Ovary (tissue), 9 donors: ENCODE measurements around the gene LIPM. TPM values are rescaled to one million over a fixed set of nuclear protein-coding genes. Genes with fewer than 3 reads are reported as not detected.

Experiments used
- DNase-seq, 5 donors: peaks; one replicate each; pipeline ENCODE4 v3.0.0-alpha.2; 2019 to 2020
- H3K27ac ChIP-seq, 2 donors: fragments of 200-600 bp; one replicate each; pipeline versions ENCODE4 v1.5.1 to v1.8.0; 2019 to 2022
- H3K27me3 ChIP-seq: fragments of 200-600 bp; one replicate; pipeline ENCODE4 v1.8.0; 2022
- H3K36me3 ChIP-seq: fragments of 200-600 bp; sonication (generic); one replicate; pipeline ENCODE4 v1.5.1; 2019
- H3K4me1 ChIP-seq: one replicate; pipeline ENCODE4 v1.8.1; 2013; ENCODE audit warnings: mild to moderate bottlenecking, moderate library complexity; ENCODE audit not compliant: insufficient read depth
- H3K4me3 ChIP-seq: fragments of 200-600 bp; sonication (generic); one replicate; pipeline ENCODE4 v1.5.1; 2017
- H3K9me3 ChIP-seq, 2 donors: fragments of 200-600 bp in 1 of 2; sonication (generic) in 1 of 2; one replicate each; pipeline versions ENCODE4 v1.5.1 to v1.8.1; 2013 to 2019; ENCODE audit warnings: mild to moderate bottlenecking in 1 of 2, moderate library complexity in 1 of 2
- EP300 ChIP-seq: sonication (generic); formaldehyde crosslinking; IDR thresholded peaks from one replicate; pipeline ENCODE4 v1.6.1; 2017; ENCODE audit warnings: antibody characterized with exemption
- POLR2A ChIP-seq: fragments of 450-650 bp; IDR thresholded peaks from one replicate; pipeline ENCODE4 v1.6.1; 2017; ENCODE audit warnings: antibody characterized with exemption, mild to moderate bottlenecking, moderate library complexity
- WGBS, 3 donors: extraction: QIAGEN DNeasy Blood & Tissue Kit in 1 of 3; methylation state at CpG; one replicate each; pipeline versions ENCODE4 v1.1.5 to v1.1.7; 2013 to 2017; 5-methylcytosine and 5-hydroxymethylcytosine counted together
- intact Hi-C, 4 donors: fragments of 100-400 bp; cut with DNase I; formaldehyde crosslinking; loops; one replicate each; pipeline versions ENCODE4 v1.11.0 to v1.15.1; 2022 to 2023
- polyA plus RNA-seq, 2 donors: library from polyadenylated mRNA; stranded (reverse); fragments of 200-250 nt in 1 of 2; fragments of 350-450 nt in 1 of 2; fragmentation: Illumina TruSeq in 1 of 2; extraction: RNeasy Lipid Tissue Mini Kit (QIAGEN cat#74804) in 1 of 2; gene quantifications; one replicate each; pipeline ENCODE4 v1.2.3, GENCODE V29; 2013 to 2014
- total RNA-seq, 7 donors: library from RNA; depleted of rRNA in 2 of 7; stranded (reverse); fragments of >200 nt in 2 of 7; fragmentation: NEBNext Ultra II Directional in 3 of 7; extraction: Animal tissue kit (Norgen Biotek cat#: 25700) in 3 of 7; gene quantifications; one replicate each; pipeline versions ENCODE4 v1.1.0 to v1.2.4, GENCODE V29; 2016 to 2023
- TF ChIP-seq, protein P1 (sequence below), 3 donors: fragments of 450-650 bp in 2 of 3; fragments of 200-600 bp in 1 of 3; IDR thresholded peaks; one replicate each; pipeline versions ENCODE4 v1.5.1 to v1.8.0; 2016 to 2022; ENCODE audit warnings: antibody characterized with exemption in 3 of 3, mild to moderate bottlenecking in 1 of 3
- donor health status: DM: no; HTN: no; CAD: no; lungs with moderate emphysema.
- donor health status: DM: no; HTN: no; CAD: no.
- donor health status: Bipolar disorder and iron deficiency.
- donor health status: DM: yes; HTN: yes; CAD: no.
- donor health status: DM: no; HTN: no; CAD: no.
- donor health status: DM: yes; HTN: yes; CAD: no.

The LIPM gene
- total and polyA plus RNA-seq, 9 donors, result not detected

DNA sequence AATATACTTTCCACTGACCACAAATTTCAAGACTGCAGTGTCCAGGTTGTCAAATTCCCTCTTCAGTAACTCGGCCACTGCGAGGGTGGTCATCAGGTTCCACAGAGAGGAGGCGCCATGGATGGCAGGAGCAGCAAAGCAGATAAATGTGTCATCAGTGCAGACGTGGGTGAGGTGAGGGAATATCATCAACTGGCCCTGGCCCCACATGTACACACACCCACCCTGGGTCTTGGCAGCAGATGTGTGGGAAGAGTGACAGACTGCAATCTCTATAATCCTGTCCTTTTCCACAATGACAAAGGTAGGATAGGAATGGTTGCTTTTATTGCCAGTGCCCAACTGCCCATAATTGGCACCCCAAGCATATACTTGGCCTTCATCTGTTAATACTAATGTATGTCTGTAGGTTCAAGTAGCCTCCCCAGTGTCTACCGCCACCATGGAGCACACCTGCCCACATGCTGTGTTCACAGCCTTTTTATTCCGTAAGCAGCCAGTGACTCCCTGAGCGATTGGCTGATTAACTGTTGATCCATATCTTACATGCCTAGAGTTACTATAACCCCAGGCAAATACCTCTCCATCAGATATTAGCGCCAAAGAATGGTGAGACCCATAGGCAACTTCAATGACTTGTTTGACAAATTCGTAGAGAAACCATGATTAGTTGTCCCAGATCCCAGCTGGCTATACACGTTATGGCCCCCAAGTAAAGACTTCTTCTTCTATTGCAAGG, 16.3 kb upstream of the LIPM start:
- 86 to 90% (median 88%) methylated on average over 10 of the region's 10 CpGs for WGBS, 3 donors
- no peak overlapping the region for H3K4me3 ChIP-seq
- intact Hi-C loops, result no loop called here
- no peak for DNase-seq
- no peak overlapping the region for H3K27ac ChIP-seq
- no peaks in the 10 kb centered on the region for H3K4me1 ChIP-seq
- no peaks in the 10 kb centered on the region for H3K36me3 ChIP-seq
- H3K9me3 ChIP-seq, result no peaks in the 10 kb centered on the region
- H3K27me3 ChIP-seq, result no peaks in the 10 kb centered on the region
- TF ChIP-seq POLR2A (no peak), EP300 (no peak)
- TF ChIP-seq, protein P1, sequence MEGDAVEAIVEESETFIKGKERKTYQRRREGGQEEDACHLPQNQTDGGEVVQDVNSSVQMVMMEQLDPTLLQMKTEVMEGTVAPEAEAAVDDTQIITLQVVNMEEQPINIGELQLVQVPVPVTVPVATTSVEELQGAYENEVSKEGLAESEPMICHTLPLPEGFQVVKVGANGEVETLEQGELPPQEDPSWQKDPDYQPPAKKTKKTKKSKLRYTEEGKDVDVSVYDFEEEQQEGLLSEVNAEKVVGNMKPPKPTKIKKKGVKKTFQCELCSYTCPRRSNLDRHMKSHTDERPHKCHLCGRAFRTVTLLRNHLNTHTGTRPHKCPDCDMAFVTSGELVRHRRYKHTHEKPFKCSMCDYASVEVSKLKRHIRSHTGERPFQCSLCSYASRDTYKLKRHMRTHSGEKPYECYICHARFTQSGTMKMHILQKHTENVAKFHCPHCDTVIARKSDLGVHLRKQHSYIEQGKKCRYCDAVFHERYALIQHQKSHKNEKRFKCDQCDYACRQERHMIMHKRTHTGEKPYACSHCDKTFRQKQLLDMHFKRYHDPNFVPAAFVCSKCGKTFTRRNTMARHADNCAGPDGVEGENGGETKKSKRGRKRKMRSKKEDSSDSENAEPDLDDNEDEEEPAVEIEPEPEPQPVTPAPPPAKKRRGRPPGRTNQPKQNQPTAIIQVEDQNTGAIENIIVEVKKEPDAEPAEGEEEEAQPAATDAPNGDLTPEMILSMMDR (IDR thresholded peaks at IDR 0.05), result no peak

DNA sequence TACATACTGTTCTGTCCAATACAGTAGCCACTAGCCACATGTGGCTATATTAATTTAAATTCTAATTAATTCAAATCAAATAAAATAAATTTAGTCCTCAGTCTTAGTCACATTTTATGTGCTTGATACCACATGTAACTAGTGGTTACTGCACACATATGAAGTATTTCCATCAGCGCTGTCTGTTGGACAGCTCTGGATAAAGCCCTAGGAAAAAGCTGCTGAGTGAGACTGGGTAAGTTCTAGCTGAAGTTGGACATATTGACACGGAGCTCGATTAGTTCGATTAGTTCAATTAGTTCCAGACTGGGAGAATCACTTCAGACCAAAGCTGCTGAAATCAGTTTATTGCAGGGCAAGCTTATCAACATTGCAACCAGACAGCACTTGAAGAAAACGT, 15.1 kb upstream of the LIPM start:
- no peaks in the 10 kb centered on the region for H3K4me1 ChIP-seq
- H3K36me3 ChIP-seq, result no peaks in the 10 kb centered on the region
- 74 to 84% (median 77%) methylated on average over 5 of the region's 5 CpGs for WGBS, 3 donors
- no peak overlapping the region for H3K4me3 ChIP-seq
- no peak overlapping the region for H3K27ac ChIP-seq
- no peaks in the 10 kb centered on the region for H3K9me3 ChIP-seq
- H3K27me3 ChIP-seq, result no peaks in the 10 kb centered on the region
- TF ChIP-seq EP300 (no peak), POLR2A (no peak)
- TF ChIP-seq, protein P1 (IDR thresholded peaks at IDR 0.05), result no peak
- no peak for DNase-seq
- intact Hi-C loops, result no loop called here

DNA sequence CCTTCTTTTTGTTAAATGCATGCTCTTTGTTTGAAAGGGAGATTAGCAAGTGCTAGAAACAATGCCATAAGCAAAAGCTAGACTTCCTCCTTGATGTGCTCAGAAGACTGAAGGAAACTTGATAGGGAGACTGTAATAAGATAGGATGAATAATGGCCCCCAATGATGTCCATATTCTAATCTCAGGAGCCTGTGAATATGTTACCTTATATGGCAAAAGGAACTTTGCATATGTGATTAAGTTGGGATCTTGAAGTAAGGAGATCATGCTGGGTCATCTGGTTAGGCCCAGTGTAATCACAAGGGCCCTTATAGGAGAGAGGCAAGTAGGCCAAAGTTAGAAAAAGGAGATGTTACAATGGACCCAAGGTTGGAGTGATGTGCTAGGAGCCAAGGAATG, 13.6 kb upstream of the LIPM start:
- H3K4me3 ChIP-seq, result no peak overlapping the region
- H3K4me1 ChIP-seq, result no peaks in the 10 kb centered on the region
- intact Hi-C loops, result no loop called here
- no peaks in the 10 kb centered on the region for H3K36me3 ChIP-seq
- H3K9me3 ChIP-seq, result no peaks in the 10 kb centered on the region
- DNase-seq, result no peak
- H3K27me3 ChIP-seq, result no peaks in the 10 kb centered on the region
- TF ChIP-seq, protein P1 (IDR thresholded peaks at IDR 0.05), result no peak
- no peak overlapping the region for H3K27ac ChIP-seq

DNA sequence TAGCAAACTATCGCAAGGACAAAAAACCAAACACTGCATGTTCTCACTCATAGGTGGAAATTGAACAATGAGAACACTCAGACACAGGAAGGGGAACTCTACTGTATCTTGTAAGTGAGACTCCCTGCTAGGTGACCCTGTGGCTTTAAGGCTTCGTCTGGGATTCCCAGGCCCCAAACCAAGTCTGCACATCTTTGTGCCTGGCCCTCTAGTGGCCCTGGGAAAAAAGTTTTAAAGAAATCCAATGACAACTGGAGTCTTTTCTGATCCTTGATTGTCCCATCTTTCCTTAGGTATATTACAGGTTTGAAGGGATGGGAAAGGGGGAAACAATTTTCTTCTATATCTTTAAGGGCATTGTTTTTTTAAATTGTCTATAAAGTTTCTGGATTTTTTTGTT, 10.6 kb upstream of the LIPM start:
- 53 to 62% (median 58%) methylated on average over 2 of the region's 2 CpGs for WGBS, 3 donors
- Histone ChIP-seq H3K27ac (no peak overlapping the region), H3K9me3 (no peaks in the 10 kb centered on the region), H3K36me3 (no peaks in the 10 kb centered on the region), H3K4me3 (no peak overlapping the region), H3K27me3 (no peaks in the 10 kb centered on the region), H3K4me1 (no peaks in the 10 kb centered on the region)
- TF ChIP-seq, protein P1 (IDR thresholded peaks at IDR 0.05), result no peak
- no peak for DNase-seq
- intact Hi-C loops, result no loop called here
